ENCODE results near the gene TAF11L7.
"Not testable (repeated sequence)": the region's sequence is repeated elsewhere in the genome, so short reads cannot be mapped to it uniquely, and the experiment has no call there.

Gene TAF11L7

DNA sequence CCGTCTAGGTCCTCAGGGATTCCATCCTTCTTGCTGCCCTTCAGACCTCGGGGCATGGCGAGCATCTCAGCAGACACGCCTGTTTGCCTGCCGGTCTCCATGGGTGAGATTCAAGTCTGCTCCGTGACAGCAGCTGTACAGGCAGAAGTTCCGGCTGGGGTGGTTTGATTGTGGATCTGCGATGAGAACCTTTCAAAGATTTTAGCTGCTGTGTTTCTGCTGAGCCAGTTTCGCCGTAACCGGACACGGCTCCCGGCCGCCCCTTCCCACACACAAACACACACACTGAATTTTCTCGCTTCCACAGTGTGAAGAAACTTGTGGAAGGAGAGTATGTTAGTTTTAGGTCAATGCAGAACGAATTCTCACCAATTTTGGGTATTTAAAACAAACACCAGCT lies at the start of gene TAF11L7:
TSS of gene TAF11L7 (minus strand) at position 101 of the 400 bp plus-strand sequence.
- DNase-seq, result not testable (repeated sequence)

DNA sequence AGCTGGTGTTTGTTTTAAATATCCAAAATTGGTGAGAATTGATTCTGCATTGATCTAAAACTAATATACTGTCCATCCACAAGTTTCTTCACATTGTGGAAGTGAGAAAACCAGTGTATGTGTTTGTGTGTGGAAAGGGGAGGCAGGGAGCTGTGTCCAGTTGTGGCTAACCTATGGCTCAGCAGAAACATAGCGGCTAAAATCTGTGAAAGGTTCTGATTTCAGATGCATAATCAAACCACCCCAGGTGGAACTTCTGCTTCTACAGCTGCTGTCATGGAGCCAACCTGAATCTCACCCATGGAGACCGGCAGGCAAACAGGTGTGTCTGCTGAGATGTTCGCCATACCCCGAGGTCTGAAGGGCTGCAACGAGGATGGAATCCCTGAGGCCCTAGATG lies 48.6 kb upstream of the TAF11L7 start, which contains the start of gene TAF11L14:
TSS of gene TAF11L14 (plus strand) at position 301 of the 400 bp plus-strand sequence.
- no peak for DNase-seq

DNA sequence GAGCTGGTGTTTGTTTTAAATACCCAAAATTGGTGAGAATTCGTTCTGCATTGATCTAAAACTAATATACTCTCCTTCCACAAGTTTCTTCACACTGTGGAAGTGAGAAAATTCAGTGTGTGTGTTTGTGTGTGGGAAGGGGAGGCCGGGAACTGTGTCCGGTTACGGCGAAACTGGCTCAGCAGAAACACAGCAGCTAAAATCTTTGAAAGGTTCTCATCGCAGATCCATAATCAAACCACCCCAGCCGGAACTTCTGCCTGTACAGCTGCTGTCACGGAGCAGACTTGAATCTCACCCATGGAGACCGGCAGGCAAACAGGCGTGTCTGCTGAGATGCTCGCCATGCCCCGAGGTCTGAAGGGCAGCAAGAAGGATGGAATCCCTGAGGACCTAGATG lies 46.2 kb upstream of the TAF11L7 start, which contains the start of gene TAF11L13:
TSS of gene TAF11L13 (plus strand) at position 301 of the 400 bp plus-strand sequence.
- DNase-seq, result not testable (repeated sequence)

GRCh38 chr5:17625686-17626085 lies 40.1 kb upstream of the TAF11L7 start:
- DNase-seq, result no peak

DNA sequence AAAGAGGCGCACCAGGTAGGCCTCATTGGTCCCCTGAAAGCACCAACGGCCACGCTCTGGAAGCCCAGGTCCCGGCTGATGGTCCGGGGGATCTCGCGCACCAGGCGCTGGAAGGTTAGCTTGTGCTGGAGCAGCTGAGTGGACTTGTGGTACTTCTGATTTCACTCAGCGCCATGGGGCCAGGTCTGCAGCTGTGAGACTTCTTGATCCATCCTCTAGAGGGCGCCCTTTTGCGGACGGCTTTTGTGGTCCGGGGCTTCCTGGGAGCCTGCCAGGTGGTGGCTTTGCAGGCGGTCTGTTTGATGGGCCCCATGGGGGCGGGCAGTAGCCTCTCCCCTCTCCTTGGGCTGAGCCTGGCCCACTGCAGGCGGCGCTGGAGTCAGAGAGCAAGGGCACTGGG lies 35.1 kb upstream of the TAF11L7 start:
- DNase-seq, result no peak

- DNase-seq, result no peak
These were observed 33.8 kb upstream of the TAF11L7 start for GRCh38 chr5:17619354-17619753.

GRCh38 chr5:17614872-17615605 lies 29.5 kb upstream of the TAF11L7 start:
- no peak for DNase-seq

DNA sequence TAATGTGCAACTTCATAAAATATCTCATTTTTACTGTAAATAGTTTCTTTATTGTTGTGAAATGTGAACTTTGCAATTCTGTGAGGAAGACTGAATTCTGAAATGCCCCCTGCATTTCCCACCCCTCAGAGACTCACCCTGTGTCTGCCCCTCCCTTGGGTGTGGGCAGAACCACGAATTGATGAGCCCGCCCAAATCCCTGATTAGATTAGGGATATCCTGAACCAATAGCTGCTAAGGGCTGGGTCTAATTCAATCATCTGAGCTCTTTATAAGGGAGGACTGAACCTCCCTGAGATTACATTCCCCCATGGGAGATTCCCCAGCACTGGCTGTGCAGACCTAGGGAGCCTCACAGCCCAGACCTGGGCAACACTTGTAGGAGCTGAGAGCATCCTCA lies 24.5 kb upstream of the TAF11L7 start, which contains the start of gene TAF11L12:
TSS of gene TAF11L12 (plus strand) at position 301 of the 400 bp plus-strand sequence.
- DNase-seq, result not testable (repeated sequence)

DNA sequence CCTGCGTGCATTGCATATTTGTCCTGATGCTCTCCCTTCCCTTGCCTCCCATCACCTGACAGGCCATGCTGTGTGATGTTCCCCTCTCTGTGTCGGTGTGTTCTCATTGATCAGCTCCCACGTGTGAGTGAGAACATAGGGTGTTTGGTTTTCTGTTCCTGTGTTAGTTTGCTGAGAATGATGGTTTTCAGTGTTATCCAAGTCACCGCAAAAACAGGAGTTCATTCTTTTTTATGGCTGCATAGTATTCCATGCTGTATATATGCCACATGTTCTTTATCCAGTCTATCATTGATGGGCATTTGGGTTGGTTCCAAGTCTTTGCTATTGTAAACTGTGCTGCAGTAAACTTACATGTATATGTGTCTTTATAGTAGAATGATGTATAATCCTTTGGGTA lies 21.9 kb upstream of the TAF11L7 start:
- DNase-seq, result not testable (repeated sequence)

GRCh38 chr5:17604951-17605350 lies 19.4 kb upstream of the TAF11L7 start:
- DNase-seq, result no peak

- not testable (repeated sequence) for DNase-seq
These were observed 18.3 kb upstream of the TAF11L7 start, which contains the start of gene TAF11L11 for GRCh38 chr5:17603880-17604279. TAF11L11 (plus strand) TSS chr5:17604183.

DNA sequence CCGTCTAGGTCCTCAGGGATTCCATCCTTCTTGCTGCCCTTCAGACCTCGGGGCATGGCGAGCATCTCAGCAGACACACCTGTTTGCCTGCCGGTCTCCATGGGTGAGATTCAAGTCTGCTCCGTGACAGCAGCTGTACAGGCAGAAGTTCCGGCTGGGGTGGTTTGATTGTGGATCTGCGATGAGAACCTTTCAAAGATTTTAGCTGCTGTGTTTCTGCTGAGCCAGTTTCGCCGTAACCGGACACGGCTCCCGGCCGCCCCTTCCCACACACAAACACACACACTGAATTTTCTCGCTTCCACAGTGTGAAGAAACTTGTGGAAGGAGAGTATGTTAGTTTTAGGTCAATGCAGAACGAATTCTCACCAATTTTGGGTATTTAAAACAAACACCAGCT lies 12.2 kb upstream of the TAF11L7 start, which contains the start of gene TAF11L10:
TSS of gene TAF11L10 (minus strand) at position 101 of the 400 bp plus-strand sequence.
- not testable (repeated sequence) for DNase-seq

DNA sequence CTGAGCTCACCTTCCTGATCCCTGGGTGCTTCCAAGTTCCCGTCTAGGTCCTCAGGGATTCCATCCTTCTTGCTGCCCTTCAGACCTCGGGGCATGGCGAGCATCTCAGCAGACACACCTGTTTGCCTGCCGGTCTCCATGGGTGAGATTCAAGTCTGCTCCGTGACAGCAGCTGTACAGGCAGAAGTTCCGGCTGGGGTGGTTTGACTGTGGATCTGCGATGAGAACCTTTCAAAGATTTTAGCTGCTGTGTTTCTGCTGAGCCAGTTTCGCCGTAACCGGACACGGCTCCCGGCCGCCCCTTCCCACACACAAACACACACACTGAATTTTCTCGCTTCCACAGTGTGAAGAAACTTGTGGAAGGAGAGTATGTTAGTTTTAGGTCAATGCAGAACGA lies 8.7 kb upstream of the TAF11L7 start, which contains the start of gene TAF11L9:
TSS of gene TAF11L9 (minus strand) at position 140 of the 400 bp plus-strand sequence.
- DNase-seq, result not testable (repeated sequence)

DNA sequence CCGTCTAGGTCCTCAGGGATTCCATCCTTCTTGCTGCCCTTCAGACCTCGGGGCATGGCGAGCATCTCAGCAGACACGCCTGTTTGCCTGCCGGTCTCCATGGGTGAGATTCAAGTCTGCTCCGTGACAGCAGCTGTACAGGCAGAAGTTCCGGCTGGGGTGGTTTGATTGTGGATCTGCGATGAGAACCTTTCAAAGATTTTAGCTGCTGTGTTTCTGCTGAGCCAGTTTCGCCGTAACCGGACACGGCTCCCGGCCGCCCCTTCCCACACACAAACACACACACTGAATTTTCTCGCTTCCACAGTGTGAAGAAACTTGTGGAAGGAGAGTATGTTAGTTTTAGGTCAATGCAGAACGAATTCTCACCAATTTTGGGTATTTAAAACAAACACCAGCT lies 5.3 kb upstream of the TAF11L7 start, which contains the start of gene TAF11L8:
TSS of gene TAF11L8 (minus strand) at position 101 of the 400 bp plus-strand sequence.
- DNase-seq, result not testable (repeated sequence)

Data from left hindlimb (tissue), 1 donor.